Measurements from ENCODE around the gene AMBP.

The AMBP gene

DNA sequence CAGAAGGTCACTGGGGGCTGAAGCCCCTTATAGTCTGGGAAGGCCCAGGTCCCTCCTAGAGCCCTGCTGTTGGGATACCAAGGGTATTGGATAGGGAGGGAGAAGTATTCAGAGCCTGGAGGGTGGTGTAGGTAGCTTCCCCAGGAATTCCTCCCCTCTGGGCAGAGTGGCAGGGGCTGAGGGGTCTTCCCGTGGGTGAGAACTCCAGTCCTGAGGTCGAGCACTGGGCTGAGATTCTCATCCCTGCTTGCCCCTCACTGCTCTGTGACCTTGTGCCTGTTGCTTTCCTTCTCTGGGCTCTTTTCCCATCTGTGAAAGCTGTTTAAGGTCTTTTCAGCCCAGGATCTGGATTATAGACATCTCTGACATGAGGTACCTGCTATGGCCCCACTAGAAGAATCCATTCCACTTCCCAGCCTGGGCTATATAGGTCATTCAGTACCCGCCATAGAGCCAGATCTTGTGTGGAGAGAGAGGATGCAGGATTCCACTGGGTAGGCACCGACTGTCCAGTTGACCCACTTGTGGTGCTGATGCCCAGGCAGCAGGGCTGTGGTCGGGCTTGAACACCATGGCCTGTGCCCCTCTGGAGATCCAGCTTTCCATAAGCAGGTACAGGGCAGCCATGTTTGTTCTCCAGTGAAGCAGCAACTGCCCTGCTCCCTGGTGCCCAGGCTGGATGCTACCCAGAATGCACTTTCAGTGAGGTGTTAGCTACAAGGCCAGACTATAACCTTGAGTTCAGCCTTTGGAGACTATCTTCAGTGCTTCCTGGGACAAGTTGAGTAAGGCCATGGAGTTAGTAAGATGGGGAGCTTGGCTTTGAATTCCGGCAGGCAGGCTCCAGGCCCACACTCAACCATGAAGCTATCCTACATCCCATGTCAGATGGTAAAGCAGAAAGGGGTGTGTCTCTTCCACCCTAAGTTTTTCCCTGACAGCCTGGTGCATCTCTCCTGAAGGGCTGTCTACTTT is 60.1 kb downstream of the AMBP start:
- no peaks in the 10 kb centered on the region for H3F3A ChIP-seq (ENCODE audit: low read depth)
- no peaks in the 10 kb centered on the region for H3K79me2 ChIP-seq (ENCODE audit: insufficient read depth, low read length)
- no peaks in the 10 kb centered on the region for H3K27me3 ChIP-seq (ENCODE audit: insufficient read depth, low read length, poor library complexity, severe bottlenecking)
- H3K9me2 ChIP-seq (replicated peaks; ENCODE audit: low read depth, low read length) = no peaks in the 10 kb centered on the region
- H3K4me1 ChIP-seq (ENCODE audit: insufficient read depth, low read length, poor library complexity, severe bottlenecking) = no peaks in the 10 kb centered on the region
- H3K4me3 ChIP-seq (ENCODE audit: low read length, poor library complexity, severe bottlenecking) = no peak overlapping the region
- TF ChIP-seq CTCF (conservative IDR thresholded peaks at IDR 0.05; ENCODE audit: low read length) (no peak), EZH2phosphoT487 (IDR thresholded peaks at IDR 0.05; ENCODE audit: borderline replicate concordance) (no peak)
- H3K9me3 ChIP-seq (ENCODE audit: insufficient read depth, low read depth, low read length) = peaks cover 5% of the 10 kb centered on the region; the same call in 1 of the 2 replicates
- H2AFZ ChIP-seq (ENCODE audit: low read length) = no peak overlapping the region
- H3K4me2 ChIP-seq (ENCODE audit: low read depth, low read length, poor library complexity, severe bottlenecking) = no peak overlapping the region
- H3K9ac ChIP-seq (ENCODE audit: low read depth, low read length, poor library complexity, severe bottlenecking) = no peak overlapping the region
- H3K36me3 ChIP-seq (ENCODE audit: insufficient read depth, low read length) = peaks cover 52% of the 10 kb centered on the region
- no peaks in the 10 kb centered on the region for H4K20me1 ChIP-seq (ENCODE audit: insufficient read depth, low read length, poor library complexity, severe bottlenecking)

- Histone ChIP-seq H2AFZ (ENCODE audit: low read length) (no peak overlapping the region), H3K4me1 (ENCODE audit: insufficient read depth, low read length, poor library complexity, severe bottlenecking) (no peaks in the 10 kb centered on the region), H3F3A (ENCODE audit: low read depth) (no peaks in the 10 kb centered on the region), H3K4me3 (ENCODE audit: low read length, poor library complexity, severe bottlenecking) (no peak overlapping the region), H3K9ac (ENCODE audit: low read depth, low read length, poor library complexity, severe bottlenecking) (no peak overlapping the region), H3K36me3 (ENCODE audit: insufficient read depth, low read length) (peaks cover 52% of the 10 kb centered on the region; the same call in 1 of the 2 replicates), H4K20me1 (ENCODE audit: insufficient read depth, low read length, poor library complexity, severe bottlenecking) (no peaks in the 10 kb centered on the region), H3K9me3 (ENCODE audit: insufficient read depth, low read depth, low read length) (no peaks in the 10 kb centered on the region), H3K4me2 (ENCODE audit: low read depth, low read length, poor library complexity, severe bottlenecking) (no peak overlapping the region), H3K79me2 (ENCODE audit: insufficient read depth, low read length) (no peaks in the 10 kb centered on the region), H3K27me3 (ENCODE audit: insufficient read depth, low read length, poor library complexity, severe bottlenecking) (no peaks in the 10 kb centered on the region), H3K9me2 (replicated peaks; ENCODE audit: low read depth, low read length) (no peaks in the 10 kb centered on the region)
- TF ChIP-seq EZH2phosphoT487 (IDR thresholded peaks at IDR 0.05; ENCODE audit: borderline replicate concordance) = no peak
- TF ChIP-seq CTCF (conservative IDR thresholded peaks at IDR 0.05; ENCODE audit: low read length) = no peak
These were observed 61.3 kb downstream of the AMBP start for GRCh38 chr9:114016629-114017423.

DNA sequence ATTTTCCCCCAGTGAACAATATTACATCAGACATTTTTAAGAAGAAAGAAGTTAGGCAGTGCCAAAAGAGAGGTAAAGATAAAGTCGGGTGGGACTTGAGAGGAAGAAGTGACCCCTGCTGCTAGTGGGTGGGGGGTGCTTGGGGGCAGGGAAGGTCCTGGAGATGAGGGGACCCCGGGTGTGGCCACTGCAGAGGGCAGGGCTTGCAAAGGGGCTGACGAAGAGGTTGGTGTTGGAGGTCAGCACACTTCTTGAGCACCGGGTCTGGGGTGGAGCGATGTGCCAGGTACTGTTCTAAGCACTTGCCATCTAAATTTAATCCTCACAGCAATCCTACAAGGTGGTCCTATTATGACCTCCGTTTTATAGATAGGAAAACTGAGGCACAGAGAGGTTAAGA is 62.0 kb downstream of the AMBP start:
- Histone ChIP-seq H3K27me3 (ENCODE audit: insufficient read depth, low read length, poor library complexity, severe bottlenecking) (no peaks in the 10 kb centered on the region), H3K4me2 (ENCODE audit: low read depth, low read length, poor library complexity, severe bottlenecking) (no peak overlapping the region), H3K4me1 (ENCODE audit: insufficient read depth, low read length, poor library complexity, severe bottlenecking) (no peaks in the 10 kb centered on the region), H3F3A (ENCODE audit: low read depth) (no peaks in the 10 kb centered on the region), H2AFZ (ENCODE audit: low read length) (no peak overlapping the region), H4K20me1 (ENCODE audit: insufficient read depth, low read length, poor library complexity, severe bottlenecking) (no peaks in the 10 kb centered on the region), H3K36me3 (ENCODE audit: insufficient read depth, low read length) (peaks cover 55% of the 10 kb centered on the region; the same call in 1 of the 2 replicates), H3K9ac (ENCODE audit: low read depth, low read length, poor library complexity, severe bottlenecking) (no peak overlapping the region), H3K4me3 (ENCODE audit: low read length, poor library complexity, severe bottlenecking) (no peak overlapping the region), H3K9me2 (replicated peaks; ENCODE audit: low read depth, low read length) (no peaks in the 10 kb centered on the region), H3K9me3 (ENCODE audit: insufficient read depth, low read depth, low read length) (no peaks in the 10 kb centered on the region), H3K79me2 (ENCODE audit: insufficient read depth, low read length) (no peaks in the 10 kb centered on the region)
- TF ChIP-seq EZH2phosphoT487 (IDR thresholded peaks at IDR 0.05; ENCODE audit: borderline replicate concordance) (no peak), CTCF (conservative IDR thresholded peaks at IDR 0.05; ENCODE audit: low read length) (no peak)
